ENCODE data around the gene ZC3H12C. TPM values are rescaled to one million over a fixed set of nuclear protein-coding genes. Genes with fewer than 3 reads are reported as not detected.

ZC3H12C gene
- total and polyA plus RNA-seq, 2 of the 13 experiments (the other 11 are each of a cell fraction or from before 2014, with no cell fraction given): 2.4 to 5.7 TPM

GRCh38 chr11:110093407-110094297 is 460 bp downstream of the ZC3H12C start (continued):
- TF ChIP-seq ZBTB49 (CRISPR knock-in tag; IDR thresholded peaks at IDR 0.05; ENCODE audit: borderline replicate concordance) (peak; percentile 51; the same call in 1 of the 2 replicates), ZNF296 (CRISPR knock-in tag; conservative IDR thresholded peaks at IDR 0.05) (0 out of 2 replicates have a peak, but pooled peaks have one; percentile 42), ZGPAT (CRISPR knock-in tag; IDR thresholded peaks at IDR 0.05) (peak; percentile 54; the same call in 1 of the 2 replicates), ATF1 (CRISPR knock-in tag; IDR thresholded peaks at IDR 0.05) (no peak), MNT (IDR thresholded peaks at IDR 0.05) (no peak), U2AF2 (IDR thresholded peaks at IDR 0.05; ENCODE audit: low read depth, low read length) (no peak), ZNF121 (CRISPR knock-in tag; IDR thresholded peaks at IDR 0.05) (0 out of 2 replicates have a peak, but pooled peaks have one; percentile 22), ZNF879 (CRISPR knock-in tag; IDR thresholded peaks at IDR 0.05) (0 out of 2 replicates have a peak, but pooled peaks have one; percentile 32), ZNF12 (CRISPR knock-in tag; IDR thresholded peaks at IDR 0.05) (0 out of 2 replicates have a peak, but pooled peaks have one; percentile 11), SRY (CRISPR knock-in tag; IDR thresholded peaks at IDR 0.05) (peak; percentile 42; the same call in 1 of the 2 replicates), ZNF136 (CRISPR knock-in tag; IDR thresholded peaks at IDR 0.05; ENCODE audit: low read depth) (no peak), MEF2D (CRISPR knock-in tag; IDR thresholded peaks at IDR 0.05) (0 out of 2 replicates have a peak, but pooled peaks have one; percentile 20), BORCS8-MEF2B (CRISPR knock-in tag; IDR thresholded peaks at IDR 0.05) (peak; percentile 22; the same call in 1 of the 2 replicates), ZNF234 (CRISPR knock-in tag; conservative IDR thresholded peaks at IDR 0.05) (0 out of 2 replicates have a peak, but pooled peaks have one; percentile 54), ZBTB14 (CRISPR knock-in tag; IDR thresholded peaks at IDR 0.05) (peak; percentile 75), ZNF777 (CRISPR knock-in tag; IDR thresholded peaks at IDR 0.05) (peak; percentile 82), ARID4A (CRISPR knock-in tag; IDR thresholded peaks at IDR 0.05; ENCODE audit: borderline replicate concordance) (peak; percentile 46; the same call in 1 of the 2 replicates)
